HepG2 (cell line): ENCODE data around the gene GNG3. TPM values are rescaled to one million over a fixed set of nuclear protein-coding genes. Genes with fewer than 3 reads are reported as not detected.

Experiments used
- NFIC ChIP-seq: IDR thresholded peaks from 2 replicates; pipeline ENCODE4 v1.6.1; 2012; ENCODE audit warnings: mild to moderate bottlenecking, low read length, inconsistent platforms
- SMARCC2 ChIP-seq: fragments of 450-650 bp; IDR thresholded peaks from 2 replicates; pipeline ENCODE4 v1.6.1; 2017; ENCODE audit warnings: antibody characterized with exemption, mild to moderate bottlenecking
- ZFP37 ChIP-seq: sonication (generic); formaldehyde crosslinking; IDR thresholded peaks from 2 replicates; pipeline ENCODE4 v1.4.0; 2020; ENCODE audit warnings: missing genetic modification reagents, borderline replicate concordance
- ZNF138 ChIP-seq: sonication (generic); formaldehyde crosslinking; IDR thresholded peaks from 2 replicates; pipeline ENCODE4 v1.5.0; 2020; ENCODE audit warnings: mild to moderate bottlenecking, low read depth, missing genetic modification reagents
- ZNF354B ChIP-seq: sonication (generic); formaldehyde crosslinking; IDR thresholded peaks from 2 replicates; pipeline ENCODE4 v1.8.0; 2022; ENCODE audit warnings: mild to moderate bottlenecking, missing genetic modification reagents
- polyA plus RNA-seq, 8 experiments: library from polyadenylated mRNA; depleted of rRNA in 3 of 8; stranded (reverse) in 7 of 8; unstranded in 1 of 8; fragments of >200 nt; fragmentation: Illumina TruSeq in 4 of 8; extraction: Trizol in 4 of 8; gene quantifications; 2 replicates each; pipeline versions ENCODE4 v1.2.1 to v1.2.3, GENCODE V29; 2011 to 2016; ENCODE audit warnings: low read depth in 4 of 8, missing spikeins in 1 of 8, mixed read lengths in 1 of 8; ENCODE audit not compliant: insufficient read depth in 1 of 8
- total RNA-seq, 5 experiments: library from RNA; depleted of rRNA; stranded (reverse); fragments of >200 nt; fragmentation: Illumina TruSeq; extraction: Trizol; gene quantifications; 2 replicates each; pipeline ENCODE4 v1.2.3, GENCODE V29; 2016; ENCODE audit warnings: low read depth in 1 of 5
- TF ChIP-seq, protein P1 (sequence below): sonication (generic); formaldehyde crosslinking; IDR thresholded peaks from 2 replicates; pipeline ENCODE4 v1.4.0; 2020; ENCODE audit warnings: missing genetic modification reagents, borderline replicate concordance
- TF ChIP-seq, protein P2 (sequence below): sonication (generic); formaldehyde crosslinking; IDR thresholded peaks from 2 replicates; pipeline ENCODE4 v1.5.1; 2020; ENCODE audit warnings: missing genetic modification reagents, mild to moderate bottlenecking, borderline replicate concordance
- TF ChIP-seq, protein P3 (sequence below): sonication (generic); formaldehyde crosslinking; IDR thresholded peaks from 2 replicates; pipeline ENCODE4 v1.4.0; 2020; ENCODE audit warnings: missing genetic modification reagents

The GNG3 gene
- total and polyA plus RNA-seq, 2 of the 13 experiments (the other 11 are each of a cell fraction or from before 2014, with no cell fraction given), result not detected

DNA sequence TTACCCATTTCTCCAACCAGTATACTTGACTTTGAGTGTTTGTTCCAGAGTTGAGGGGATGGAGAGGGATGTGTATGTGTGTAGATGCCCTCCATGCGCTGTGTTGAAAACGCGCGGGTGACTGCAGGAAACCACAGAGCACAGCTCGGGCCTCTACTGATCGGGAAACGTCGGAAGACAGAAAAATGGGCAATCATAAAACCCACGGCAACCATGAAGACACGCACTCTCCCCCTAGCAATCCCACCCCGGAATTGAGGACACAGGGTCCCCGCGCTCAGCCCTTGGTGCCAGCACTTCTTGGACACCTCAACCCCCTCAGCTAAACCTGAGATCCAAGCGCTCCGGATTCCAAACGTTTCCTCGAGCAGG is 36.3 kb upstream of the GNG3 start (continued):
- TF ChIP-seq ZNF138 (CRISPR knock-in tag), result no peak
- TF ChIP-seq NFIC, result no peak
- no peak for TF ChIP-seq ZFP37 (CRISPR knock-in tag)
- TF ChIP-seq, protein P1, sequence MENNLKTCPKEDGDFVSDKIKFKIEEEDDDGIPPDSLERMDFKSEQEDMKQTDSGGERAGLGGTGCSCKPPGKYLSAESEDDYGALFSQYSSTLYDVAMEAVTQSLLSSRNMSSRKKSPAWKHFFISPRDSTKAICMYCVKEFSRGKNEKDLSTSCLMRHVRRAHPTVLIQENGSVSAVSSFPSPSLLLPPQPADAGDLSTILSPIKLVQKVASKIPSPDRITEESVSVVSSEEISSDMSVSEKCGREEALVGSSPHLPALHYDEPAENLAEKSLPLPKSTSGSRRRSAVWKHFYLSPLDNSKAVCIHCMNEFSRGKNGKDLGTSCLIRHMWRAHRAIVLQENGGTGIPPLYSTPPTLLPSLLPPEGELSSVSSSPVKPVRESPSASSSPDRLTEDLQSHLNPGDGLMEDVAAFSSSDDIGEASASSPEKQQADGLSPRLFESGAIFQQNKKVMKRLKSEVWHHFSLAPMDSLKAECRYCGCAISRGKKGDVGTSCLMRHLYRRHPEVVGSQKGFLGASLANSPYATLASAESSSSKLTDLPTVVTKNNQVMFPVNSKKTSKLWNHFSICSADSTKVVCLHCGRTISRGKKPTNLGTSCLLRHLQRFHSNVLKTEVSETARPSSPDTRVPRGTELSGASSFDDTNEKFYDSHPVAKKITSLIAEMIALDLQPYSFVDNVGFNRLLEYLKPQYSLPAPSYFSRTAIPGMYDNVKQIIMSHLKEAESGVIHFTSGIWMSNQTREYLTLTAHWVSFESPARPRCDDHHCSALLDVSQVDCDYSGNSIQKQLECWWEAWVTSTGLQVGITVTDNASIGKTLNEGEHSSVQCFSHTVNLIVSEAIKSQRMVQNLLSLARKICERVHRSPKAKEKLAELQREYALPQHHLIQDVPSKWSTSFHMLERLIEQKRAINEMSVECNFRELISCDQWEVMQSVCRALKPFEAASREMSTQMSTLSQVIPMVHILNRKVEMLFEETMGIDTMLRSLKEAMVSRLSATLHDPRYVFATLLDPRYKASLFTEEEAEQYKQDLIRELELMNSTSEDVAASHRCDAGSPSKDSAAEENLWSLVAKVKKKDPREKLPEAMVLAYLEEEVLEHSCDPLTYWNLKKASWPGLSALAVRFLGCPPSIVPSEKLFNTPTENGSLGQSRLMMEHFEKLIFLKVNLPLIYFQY, result no peak
- TF ChIP-seq SMARCC2, result no peak
- TF ChIP-seq, protein P2, sequence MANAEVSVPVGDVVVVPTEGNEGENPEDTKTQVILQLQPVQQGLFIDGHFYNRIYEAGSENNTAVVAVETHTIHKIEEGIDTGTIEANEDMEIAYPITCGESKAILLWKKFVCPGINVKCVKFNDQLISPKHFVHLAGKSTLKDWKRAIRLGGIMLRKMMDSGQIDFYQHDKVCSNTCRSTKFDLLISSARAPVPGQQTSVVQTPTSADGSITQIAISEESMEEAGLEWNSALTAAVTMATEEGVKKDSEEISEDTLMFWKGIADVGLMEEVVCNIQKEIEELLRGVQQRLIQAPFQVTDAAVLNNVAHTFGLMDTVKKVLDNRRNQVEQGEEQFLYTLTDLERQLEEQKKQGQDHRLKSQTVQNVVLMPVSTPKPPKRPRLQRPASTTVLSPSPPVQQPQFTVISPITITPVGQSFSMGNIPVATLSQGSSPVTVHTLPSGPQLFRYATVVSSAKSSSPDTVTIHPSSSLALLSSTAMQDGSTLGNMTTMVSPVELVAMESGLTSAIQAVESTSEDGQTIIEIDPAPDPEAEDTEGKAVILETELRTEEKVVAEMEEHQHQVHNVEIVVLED, result no peak
- no peak for TF ChIP-seq ZNF354B (CRISPR knock-in tag)
- TF ChIP-seq, protein P3, sequence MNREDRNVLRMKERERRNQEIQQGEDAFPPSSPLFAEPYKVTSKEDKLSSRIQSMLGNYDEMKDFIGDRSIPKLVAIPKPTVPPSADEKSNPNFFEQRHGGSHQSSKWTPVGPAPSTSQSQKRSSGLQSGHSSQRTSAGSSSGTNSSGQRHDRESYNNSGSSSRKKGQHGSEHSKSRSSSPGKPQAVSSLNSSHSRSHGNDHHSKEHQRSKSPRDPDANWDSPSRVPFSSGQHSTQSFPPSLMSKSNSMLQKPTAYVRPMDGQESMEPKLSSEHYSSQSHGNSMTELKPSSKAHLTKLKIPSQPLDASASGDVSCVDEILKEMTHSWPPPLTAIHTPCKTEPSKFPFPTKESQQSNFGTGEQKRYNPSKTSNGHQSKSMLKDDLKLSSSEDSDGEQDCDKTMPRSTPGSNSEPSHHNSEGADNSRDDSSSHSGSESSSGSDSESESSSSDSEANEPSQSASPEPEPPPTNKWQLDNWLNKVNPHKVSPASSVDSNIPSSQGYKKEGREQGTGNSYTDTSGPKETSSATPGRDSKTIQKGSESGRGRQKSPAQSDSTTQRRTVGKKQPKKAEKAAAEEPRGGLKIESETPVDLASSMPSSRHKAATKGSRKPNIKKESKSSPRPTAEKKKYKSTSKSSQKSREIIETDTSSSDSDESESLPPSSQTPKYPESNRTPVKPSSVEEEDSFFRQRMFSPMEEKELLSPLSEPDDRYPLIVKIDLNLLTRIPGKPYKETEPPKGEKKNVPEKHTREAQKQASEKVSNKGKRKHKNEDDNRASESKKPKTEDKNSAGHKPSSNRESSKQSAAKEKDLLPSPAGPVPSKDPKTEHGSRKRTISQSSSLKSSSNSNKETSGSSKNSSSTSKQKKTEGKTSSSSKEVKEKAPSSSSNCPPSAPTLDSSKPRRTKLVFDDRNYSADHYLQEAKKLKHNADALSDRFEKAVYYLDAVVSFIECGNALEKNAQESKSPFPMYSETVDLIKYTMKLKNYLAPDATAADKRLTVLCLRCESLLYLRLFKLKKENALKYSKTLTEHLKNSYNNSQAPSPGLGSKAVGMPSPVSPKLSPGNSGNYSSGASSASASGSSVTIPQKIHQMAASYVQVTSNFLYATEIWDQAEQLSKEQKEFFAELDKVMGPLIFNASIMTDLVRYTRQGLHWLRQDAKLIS (CRISPR knock-in tag), result no peak
